ENCODE results near the gene DLG2. TPM values are rescaled to one million over a fixed set of nuclear protein-coding genes. Genes with fewer than 3 reads are reported as not detected.
"Not testable (repeated sequence)": the region's sequence is repeated elsewhere in the genome, so short reads cannot be mapped to it uniquely, and the experiment has no call there.

The DLG2 gene
- total RNA-seq, 1 donor from 2014 or later: 14.4 TPM

DNA sequence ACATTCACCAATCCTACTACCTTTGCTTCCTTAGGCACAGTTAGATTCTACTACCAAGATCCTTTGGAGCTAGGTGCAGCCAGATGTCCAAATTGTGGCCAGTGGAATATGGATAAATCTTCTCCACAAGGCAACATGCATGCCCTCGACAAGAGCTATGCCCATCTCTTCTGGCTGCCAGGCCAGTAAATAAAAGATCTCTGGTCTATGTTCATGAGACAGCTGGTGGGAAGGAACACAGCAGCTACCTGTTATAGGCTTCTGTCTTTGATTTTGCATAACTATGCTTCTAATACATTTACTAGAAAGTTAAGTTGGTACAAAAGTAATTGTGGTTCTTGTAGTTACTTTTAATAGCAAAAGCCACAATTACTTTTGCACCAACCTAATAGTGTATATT lies 182.7 kb downstream of the DLG2 start:
- DNase-seq: no peak

DNA sequence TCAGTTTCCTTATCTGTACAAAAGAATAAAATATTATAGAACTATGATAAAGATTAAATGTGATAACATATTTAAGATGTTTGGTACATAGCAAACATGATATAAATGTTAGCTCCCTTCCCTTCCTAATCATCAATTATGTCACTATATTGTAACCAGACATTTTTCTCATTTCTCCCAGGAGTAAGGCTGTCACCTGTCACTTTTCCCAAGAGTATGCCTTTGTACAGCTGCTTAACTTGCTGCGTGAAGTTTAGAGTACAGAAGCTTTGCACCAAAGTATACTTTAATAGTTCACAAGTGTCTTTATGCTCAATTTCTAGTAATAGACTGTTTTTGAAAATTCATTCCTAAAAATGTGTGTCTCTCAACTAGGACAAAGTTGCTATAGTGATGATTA lies 186.9 kb downstream of the DLG2 start:
- no peak for DNase-seq

- no peak for DNase-seq
Observed at GRCh38 chr11:85438328-85438727, 188.8 kb downstream of the DLG2 start.

DNA sequence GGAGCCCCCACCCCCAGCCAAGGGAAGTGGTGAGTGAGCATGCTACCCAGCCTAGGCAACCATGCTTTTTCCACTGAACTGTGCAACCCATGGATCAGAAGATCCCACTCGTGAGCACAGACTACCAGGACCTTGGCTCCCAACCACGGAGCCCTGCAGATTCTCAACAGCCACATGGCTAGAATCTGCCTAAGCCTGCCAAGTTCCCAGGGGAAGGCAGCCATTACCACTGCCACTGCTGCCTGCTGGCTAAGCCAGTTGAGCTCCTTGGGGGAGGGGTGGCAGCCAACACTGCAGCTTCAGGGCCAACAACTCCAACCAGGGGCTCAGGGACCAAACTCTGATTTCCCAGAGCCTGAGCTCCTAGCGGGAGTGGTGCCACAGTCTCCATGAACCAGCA lies 195.8 kb downstream of the DLG2 start:
- DNase-seq: no peak

GRCh38 chr11:85423794-85424193 lies 203.3 kb downstream of the DLG2 start:
- DNase-seq: no peak

GRCh38 chr11:85423316-85423715 lies 203.8 kb downstream of the DLG2 start:
- peak; percentile 81 for DNase-seq

DNA sequence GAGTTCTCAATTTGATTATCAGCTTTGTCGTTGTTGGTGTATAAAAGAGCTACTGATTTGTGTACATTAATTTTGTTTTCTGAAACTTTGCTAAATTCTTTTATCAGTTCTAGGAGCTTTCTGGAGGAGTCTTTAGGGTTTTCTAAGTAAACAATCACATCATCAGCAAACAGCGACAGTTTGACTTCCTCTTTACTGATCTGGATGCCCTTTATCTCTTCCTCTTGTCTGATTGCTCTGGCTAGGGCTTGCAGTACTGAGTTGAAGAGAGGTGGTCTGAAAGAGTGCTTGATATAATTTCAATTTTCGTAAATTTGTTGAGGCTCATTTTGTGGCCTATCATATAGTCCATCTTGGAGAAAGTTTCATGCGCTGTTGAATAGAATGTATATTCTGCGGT lies 213.0 kb downstream of the DLG2 start:
- no peak for DNase-seq

DNA sequence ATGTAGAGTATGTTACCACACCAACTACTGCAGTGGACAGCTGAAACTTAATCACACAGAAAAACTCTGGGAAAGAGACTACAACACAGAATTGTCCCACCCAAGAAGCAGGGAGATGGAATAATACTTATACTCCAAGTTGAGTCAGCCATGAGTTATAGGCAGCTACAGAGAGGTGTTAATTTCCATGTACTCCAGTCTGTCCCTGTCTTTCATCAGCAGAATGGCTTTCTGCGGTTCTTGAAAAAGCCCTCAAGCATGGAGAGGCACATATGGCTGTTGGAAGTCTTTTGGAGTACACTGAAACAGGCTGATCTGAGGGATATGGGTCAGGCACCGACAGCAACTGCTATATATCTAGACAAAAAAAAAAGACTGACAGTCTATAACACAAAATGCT lies 219.5 kb downstream of the DLG2 start:
- DNase-seq: peak; percentile 85

DNA sequence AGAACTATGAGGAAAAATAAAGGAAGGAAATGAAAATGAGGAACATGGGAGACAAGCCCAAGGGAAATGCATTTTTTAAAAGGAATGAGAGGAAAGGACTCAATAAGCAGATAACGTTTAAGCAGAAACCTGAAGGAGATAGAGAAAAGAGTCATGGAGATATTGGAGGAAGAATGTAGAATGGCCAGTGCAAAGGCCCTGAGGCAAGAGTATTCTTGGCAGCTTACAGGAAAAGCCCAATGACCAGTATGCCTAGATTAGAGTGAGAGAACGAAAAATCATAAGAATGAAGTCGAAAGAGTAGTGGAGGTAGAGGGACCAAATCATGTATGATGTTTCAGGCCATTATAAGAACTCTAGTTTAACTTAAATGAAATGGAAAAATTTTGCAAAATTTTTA lies 220.3 kb downstream of the DLG2 start:
- DNase-seq: no peak

DNA sequence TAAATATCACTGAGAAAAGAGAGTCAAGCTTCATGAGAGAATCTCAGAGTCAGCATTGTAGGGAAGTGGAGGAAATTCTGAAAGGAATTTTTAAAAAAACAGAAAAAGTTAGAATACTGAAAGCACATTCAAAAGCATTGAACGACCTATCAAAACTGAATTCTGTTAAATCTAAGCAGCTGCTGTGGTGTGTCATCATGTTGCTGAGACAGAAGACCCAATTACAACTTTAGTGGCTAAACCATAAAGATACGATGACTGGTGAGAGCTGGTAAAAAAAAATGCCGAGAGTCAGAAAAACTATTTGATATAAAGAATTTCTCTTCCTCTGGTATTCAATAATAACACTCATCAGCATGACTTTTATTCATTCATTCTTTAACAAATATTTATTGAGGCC lies 220.8 kb downstream of the DLG2 start:
- no peak for DNase-seq

DNA sequence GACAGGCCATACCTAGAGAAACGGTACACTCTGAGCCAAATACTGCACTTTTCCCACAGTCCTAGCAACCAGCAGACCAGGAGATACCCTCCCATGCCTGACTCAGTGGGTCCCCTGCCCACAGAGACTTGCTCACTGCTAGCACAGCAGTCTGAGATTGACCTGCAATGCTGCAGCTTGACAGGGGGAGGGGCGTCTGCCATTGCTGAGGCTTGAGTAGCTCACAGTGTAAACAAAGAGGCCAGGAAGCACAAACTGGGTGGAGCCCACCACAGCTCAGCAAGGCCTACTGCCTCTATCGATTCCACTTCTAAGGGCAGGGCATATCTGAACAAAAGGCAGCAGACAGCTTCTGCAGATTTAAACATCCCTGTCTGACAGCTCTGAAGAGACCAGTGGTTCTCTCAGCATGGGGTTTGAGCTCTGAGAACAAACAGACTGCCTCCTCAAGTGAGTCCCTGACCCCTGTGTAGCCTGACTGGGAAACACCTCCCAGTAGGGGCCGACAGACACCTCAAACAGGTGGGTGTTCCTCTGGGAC lies 231.6 kb downstream of the DLG2 start:
- DNase-seq: not testable (repeated sequence)

GRCh38 chr11:85394283-85394682 lies 232.9 kb downstream of the DLG2 start:
- DNase-seq: no peak

- DNase-seq: no peak
Observed at GRCh38 chr11:85391141-85391540, 236.0 kb downstream of the DLG2 start.

GRCh38 chr11:85385547-85385946 lies 241.6 kb downstream of the DLG2 start:
- DNase-seq: peak; percentile 94

GRCh38 chr11:85385111-85385510 lies 242.0 kb downstream of the DLG2 start:
- no peak for DNase-seq

DNA sequence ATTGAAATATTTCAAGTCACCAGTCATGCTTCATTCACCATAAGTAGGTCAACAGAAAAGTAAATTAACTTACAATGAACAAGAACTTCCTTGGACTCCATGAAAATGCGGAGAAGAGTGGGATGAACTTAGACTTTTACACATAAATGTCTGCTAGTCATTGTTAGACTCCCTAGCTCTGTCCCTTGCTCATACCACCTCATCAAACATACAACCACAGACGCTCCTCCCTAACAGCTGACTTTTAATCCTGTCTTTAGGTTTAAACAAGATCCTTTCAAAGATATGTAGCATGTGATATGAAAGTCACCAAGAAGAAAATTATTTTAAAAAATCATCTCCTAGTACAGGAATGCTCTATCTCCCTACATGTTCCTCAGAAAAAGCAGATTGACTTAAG lies 248.1 kb downstream of the DLG2 start:
- DNase-seq: peak; percentile 37

- peak; percentile 57 for DNase-seq
Observed at GRCh38 chr11:85377901-85378300, 249.2 kb downstream of the DLG2 start.

GRCh38 chr11:85359859-85360258 lies 267.3 kb downstream of the DLG2 start:
- peak; percentile 11 for DNase-seq

- peak; percentile 46 for DNase-seq
Observed at GRCh38 chr11:85355921-85356320, 271.2 kb downstream of the DLG2 start.

DNA sequence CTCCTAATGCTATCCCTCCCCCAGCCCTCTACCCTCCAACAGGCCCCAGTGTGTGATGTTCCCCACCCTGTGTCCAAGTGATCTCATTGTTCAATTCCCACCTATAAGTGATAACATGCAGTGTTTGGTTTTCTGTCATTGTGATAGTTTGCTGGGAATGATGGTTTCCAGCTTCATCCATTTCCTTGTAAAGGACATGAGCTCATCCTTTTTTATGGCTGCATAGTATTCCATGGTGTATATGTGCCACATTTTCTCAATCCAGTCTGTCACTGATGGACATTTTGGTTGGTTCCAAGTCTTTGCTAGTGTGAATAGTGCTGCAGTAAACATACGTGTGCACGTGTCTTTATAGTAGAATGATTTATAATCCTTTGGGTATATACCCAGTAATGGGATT lies 277.6 kb downstream of the DLG2 start:
- DNase-seq: not testable (repeated sequence)

GRCh38 chr11:85348945-85349344 lies 278.2 kb downstream of the DLG2 start:
- no peak for DNase-seq

DNA sequence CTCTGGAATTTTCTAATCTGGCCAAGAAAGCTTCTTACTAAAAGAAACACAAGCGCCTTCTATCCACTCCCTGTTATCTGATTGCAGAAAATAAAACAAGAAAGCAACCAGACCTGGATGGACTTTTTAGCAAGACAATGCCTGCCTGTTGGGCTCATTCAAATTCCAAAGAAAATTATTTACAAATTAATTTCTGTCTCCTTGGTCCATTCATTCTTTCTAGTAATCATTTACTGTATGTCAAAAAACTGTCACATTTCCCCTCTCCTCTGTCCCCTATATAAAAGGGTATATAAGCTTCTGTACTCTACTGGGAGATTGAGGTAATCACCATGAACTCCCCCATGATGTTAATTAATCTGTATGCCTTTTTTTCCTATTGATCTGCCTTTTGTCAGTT lies 279.9 kb downstream of the DLG2 start:
- no peak for DNase-seq

GRCh38 chr11:85346484-85346883 lies 280.7 kb downstream of the DLG2 start:
- no peak for DNase-seq

DNA sequence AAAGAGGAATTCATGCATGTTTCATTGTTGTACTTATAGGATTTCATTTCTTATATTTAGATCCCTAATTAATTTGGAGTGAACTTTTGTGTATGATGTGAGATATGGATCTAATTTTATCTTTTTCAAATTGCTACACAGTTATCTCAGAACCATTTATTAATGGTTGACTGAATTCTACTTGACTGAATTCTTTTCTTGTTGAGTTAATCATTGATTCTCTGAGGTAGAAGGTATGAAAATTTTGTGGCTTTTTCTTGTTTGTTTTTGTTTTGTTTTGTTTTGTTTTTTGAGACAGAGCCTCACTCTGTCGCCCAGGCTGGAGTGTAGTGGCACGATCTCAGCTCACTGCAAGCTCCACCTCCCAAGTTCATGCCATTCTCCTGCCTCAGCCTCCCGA lies 286.3 kb downstream of the DLG2 start:
- DNase-seq: not testable (repeated sequence)

DNA sequence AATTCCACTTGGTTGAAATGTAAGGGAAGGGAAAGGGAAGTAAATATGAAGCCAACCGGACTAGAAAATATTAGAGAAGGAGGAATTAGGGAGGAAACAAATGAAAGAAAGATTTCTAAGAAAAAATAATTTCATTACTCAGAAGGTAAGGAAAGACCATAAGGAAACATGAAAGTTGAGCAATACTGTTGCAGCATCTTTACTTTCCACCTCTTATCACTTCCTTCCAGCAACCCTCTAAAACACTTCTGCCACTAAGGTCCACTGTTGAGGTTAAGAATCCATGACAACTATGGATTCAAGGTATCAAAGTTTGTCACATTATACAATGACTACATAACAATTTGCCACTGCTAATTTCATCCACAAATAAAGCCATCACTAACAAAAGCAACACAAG lies 308.6 kb downstream of the DLG2 start:
- no peak for DNase-seq

Measured in tongue (tissue), 2 donors.